ENCODE measurements around the gene CCDC40. TPM values are rescaled to one million over a fixed set of nuclear protein-coding genes. Genes with fewer than 3 reads are reported as not detected.

Gene CCDC40
- total and polyA plus RNA-seq, 9 of the 15 experiments (the other 6 are each of a cell fraction or from before 2014, with no cell fraction given) = 0.07 to 0.33 TPM; not detected in 7

DNA sequence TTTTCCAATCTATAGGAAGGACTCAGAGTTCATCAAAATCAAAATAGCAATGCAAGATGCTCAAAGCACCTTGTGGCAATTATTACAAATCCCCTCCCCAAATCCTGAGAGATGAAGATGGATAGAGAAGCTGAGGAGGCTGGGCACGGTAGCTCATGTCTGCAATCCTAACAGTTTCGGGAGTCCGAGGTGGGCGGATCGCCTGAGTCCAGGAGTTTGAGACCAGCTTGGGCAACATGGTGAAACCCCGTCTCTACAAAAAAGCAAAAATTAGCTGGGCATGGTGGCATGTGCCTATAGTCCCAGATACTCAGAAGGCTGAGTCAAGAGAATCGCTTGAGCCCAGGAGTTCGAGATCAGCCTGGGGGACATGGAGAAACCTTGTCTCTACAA, 9.4 kb upstream of the CCDC40 start:
- POLR2A ChIA-PET = interaction anchor here (0.6 to 0.7 kb wide), 4 partner anchors 10 to 357 kb away, joined by 3 read pairs; no protein-coding TSS in a partner anchor
- no peaks in the 10 kb centered on the region for H3K9me3 ChIP-seq (replicated peaks; ENCODE audit: control insufficient read depth, insufficient read depth, low read depth, low read length)
- H3K27me3 ChIP-seq (ENCODE audit: control insufficient read depth in 2 of 2, insufficient read depth in 2 of 2, low read length in 2 of 2) = peaks cover 44 to 87% of the 10 kb centered on the region in 2 experiments
- H3K9ac ChIP-seq (ENCODE audit: insufficient read depth in 1 of 2, low read depth in 2 of 2, low read length in 2 of 2) = no peak overlapping the region
- WGBS (ENCODE audit: insufficient coverage, low coverage, missing lambda C conversion rate) = 0% methylated on average over 8 of the region's 8 CpGs
- intact Hi-C loops (cut with micrococcal nuclease) (no loop called here), in situ Hi-C loops (cut with MboI) (no loop called here)
- no peak overlapping the region for H3K27ac ChIP-seq (ENCODE audit: extremely low read depth, low read depth, low read length)
- ATAC-seq (no peak), FAIRE-seq (no peak), DNase-seq (ENCODE audit: extremely low read depth in 1 of 4, low spot score in 3 of 4) (no peak)
- H3K9me1 ChIP-seq (ENCODE audit: control insufficient read depth, insufficient read depth, low read length) = no peaks in the 10 kb centered on the region
- peaks cover 0 to 17% of the 10 kb centered on the region in 2 experiments; a peak in 2 of 5 replicates for H3K4me1 ChIP-seq (replicated peaks in 1 of 2; ENCODE audit: control insufficient read depth in 2 of 2, insufficient read depth in 2 of 2, low read length in 2 of 2)
- no peak for TF ChIP-seq SOX6 (IDR thresholded peaks at IDR 0.05)
- TF ChIP-seq NR2C2 (CRISPR knock-in tag; IDR thresholded peaks at IDR 0.05) = no peak
- TF ChIP-seq NR2C2 (tag; IDR thresholded peaks at IDR 0.05) = no peak
- TF ChIP-seq, protein P1, sequence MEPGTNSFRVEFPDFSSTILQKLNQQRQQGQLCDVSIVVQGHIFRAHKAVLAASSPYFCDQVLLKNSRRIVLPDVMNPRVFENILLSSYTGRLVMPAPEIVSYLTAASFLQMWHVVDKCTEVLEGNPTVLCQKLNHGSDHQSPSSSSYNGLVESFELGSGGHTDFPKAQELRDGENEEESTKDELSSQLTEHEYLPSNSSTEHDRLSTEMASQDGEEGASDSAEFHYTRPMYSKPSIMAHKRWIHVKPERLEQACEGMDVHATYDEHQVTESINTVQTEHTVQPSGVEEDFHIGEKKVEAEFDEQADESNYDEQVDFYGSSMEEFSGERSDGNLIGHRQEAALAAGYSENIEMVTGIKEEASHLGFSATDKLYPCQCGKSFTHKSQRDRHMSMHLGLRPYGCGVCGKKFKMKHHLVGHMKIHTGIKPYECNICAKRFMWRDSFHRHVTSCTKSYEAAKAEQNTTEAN (CRISPR knock-in tag; IDR thresholded peaks at IDR 0.05) = no peak
- TF ChIP-seq, protein P2, sequence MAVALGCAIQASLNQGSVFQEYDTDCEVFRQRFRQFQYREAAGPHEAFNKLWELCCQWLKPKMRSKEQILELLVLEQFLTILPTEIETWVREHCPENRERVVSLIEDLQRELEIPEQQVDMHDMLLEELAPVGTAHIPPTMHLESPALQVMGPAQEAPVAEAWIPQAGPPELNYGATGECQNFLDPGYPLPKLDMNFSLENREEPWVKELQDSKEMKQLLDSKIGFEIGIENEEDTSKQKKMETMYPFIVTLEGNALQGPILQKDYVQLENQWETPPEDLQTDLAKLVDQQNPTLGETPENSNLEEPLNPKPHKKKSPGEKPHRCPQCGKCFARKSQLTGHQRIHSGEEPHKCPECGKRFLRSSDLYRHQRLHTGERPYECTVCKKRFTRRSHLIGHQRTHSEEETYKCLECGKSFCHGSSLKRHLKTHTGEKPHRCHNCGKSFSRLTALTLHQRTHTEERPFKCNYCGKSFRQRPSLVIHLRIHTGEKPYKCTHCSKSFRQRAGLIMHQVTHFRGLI (CRISPR knock-in tag; IDR thresholded peaks at IDR 0.05) = no peak
- no peak for TF ChIP-seq MAFK (IDR thresholded peaks at IDR 0.05; ENCODE audit: low read length)
- no peak for TF ChIP-seq HMG20A (CRISPR knock-in tag; conservative IDR thresholded peaks at IDR 0.05)
- no peak for TF ChIP-seq HDAC8 (tag; IDR thresholded peaks at IDR 0.05)
- no peak for TF ChIP-seq ZFP30 (CRISPR knock-in tag; IDR thresholded peaks at IDR 0.05; ENCODE audit: borderline replicate concordance)
- no peak for TF ChIP-seq ZNF316 (IDR thresholded peaks at IDR 0.05)
- TF ChIP-seq, protein P3, sequence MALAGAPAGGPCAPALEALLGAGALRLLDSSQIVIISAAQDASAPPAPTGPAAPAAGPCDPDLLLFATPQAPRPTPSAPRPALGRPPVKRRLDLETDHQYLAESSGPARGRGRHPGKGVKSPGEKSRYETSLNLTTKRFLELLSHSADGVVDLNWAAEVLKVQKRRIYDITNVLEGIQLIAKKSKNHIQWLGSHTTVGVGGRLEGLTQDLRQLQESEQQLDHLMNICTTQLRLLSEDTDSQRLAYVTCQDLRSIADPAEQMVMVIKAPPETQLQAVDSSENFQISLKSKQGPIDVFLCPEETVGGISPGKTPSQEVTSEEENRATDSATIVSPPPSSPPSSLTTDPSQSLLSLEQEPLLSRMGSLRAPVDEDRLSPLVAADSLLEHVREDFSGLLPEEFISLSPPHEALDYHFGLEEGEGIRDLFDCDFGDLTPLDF (CRISPR knock-in tag; IDR thresholded peaks at IDR 0.05) = no peak
- TF ChIP-seq, protein P4, sequence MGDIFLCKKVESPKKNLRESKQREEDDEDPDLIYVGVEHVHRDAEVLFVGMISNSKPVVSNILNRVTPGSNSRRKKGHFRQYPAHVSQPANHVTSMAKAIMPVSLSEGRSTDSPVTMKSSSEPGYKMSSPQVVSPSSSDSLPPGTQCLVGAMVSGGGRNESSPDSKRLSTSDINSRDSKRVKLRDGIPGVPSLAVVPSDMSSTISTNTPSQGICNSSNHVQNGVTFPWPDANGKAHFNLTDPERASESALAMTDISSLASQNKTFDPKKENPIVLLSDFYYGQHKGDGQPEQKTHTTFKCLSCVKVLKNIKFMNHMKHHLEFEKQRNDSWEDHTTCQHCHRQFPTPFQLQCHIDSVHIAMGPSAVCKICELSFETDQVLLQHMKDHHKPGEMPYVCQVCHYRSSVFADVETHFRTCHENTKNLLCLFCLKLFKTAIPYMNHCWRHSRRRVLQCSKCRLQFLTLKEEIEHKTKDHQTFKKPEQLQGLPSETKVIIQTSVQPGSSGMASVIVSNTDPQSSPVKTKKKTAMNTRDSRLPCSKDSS (IDR thresholded peaks at IDR 0.05; ENCODE audit: low read depth, partially characterized antibody) = no peak
- TF ChIP-seq DIDO1 (tag; IDR thresholded peaks at IDR 0.05; ENCODE audit: low read depth) = no peak
- TF ChIP-seq, protein P5, sequence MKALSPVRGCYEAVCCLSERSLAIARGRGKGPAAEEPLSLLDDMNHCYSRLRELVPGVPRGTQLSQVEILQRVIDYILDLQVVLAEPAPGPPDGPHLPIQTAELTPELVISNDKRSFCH (CRISPR knock-in tag; IDR thresholded peaks at IDR 0.05) = no peak
- TF ChIP-seq, protein P5 (tag; IDR thresholded peaks at IDR 0.05) = no peak
- H3K36me3 ChIP-seq (ENCODE audit: control insufficient read depth, insufficient read depth, low read length) = no peaks in the 10 kb centered on the region; the same call in 2 of the 3 replicates
- peaks cover 5% of the 10 kb centered on the region for H4K20me1 ChIP-seq (replicated peaks; ENCODE audit: control insufficient read depth, insufficient read depth, low read length)
- no peak overlapping the region for H2AFZ ChIP-seq (ENCODE audit: low read depth, low read length)
- H3K79me2 ChIP-seq (ENCODE audit: control insufficient read depth, insufficient read depth, low read length) = no peaks in the 10 kb centered on the region
- BruUV-seq (replicated peaks) = no TSS peak
- H3K4me3 ChIP-seq = no peak overlapping the region
- no peak overlapping the region for H3K4me2 ChIP-seq (ENCODE audit: insufficient read depth, low read length)
- CTCF ChIA-PET (ENCODE audit: low intra/inter-chr PET ratio) = no interaction called here

All from K562 (cell line).